Stimulated activated CD8-positive, alpha-beta memory T cell treated with anti-CD3 and anti-CD28 coated beads, Interleukin-12 subunit alpha, Interleukin-12 subunit beta, amount 100 ng/mL, for 4 hours (primary cell): ENCODE data around the gene SLC30A5.
"Not testable (repeated sequence)": the region's sequence is repeated elsewhere in the genome, so short reads cannot be mapped to it uniquely, and the experiment has no call there.

Source experiments
- DNase-seq: peaks from one replicate; pipeline ENCODE4 v3.0.0-alpha.2; 2020; ENCODE audit warnings: low read depth

SLC30A5 gene

DNA sequence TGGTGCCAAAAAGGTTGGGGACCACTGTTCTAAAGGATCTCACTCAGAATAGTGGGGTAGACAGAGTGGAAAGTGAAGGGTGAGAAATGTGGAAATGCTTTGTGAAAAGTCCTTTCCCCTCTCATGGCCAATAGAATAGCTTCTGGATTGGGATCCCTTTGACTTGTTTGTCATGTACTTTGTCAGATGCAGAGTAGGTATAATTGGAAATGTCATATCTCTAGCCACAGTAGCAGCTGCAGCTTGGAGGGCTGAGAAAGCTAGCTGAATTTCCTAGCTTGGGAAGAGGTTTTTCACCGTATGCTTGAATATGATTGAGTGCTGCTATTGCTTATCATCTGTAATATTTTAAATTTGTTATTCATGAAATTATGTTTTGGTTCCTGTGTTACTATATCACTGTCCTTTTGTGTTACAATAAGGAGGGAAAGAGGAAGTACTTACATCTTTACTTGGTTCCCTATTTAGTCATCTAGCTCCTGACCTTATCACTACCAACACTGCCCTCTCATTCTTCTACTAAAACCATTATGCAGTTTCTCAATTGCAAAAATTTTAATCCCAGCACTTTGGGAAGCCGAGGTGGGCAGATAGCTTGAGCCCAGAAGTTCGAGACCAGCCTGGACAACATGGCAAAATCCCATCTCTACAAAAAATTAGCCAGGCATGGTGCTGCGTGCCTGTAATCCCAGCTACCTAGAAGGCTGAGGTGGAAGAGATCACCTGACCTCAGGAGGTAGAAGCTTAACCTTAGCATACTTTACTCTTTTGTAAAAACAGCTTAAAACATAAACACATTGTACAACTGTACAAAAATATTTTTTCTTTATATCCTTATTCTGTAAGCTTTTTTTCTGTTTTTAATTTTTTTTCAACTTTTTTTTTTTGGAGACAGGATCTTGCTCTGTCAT is 12.4 kb downstream of the SLC30A5 start:
- DNase-seq = no peak

DNA sequence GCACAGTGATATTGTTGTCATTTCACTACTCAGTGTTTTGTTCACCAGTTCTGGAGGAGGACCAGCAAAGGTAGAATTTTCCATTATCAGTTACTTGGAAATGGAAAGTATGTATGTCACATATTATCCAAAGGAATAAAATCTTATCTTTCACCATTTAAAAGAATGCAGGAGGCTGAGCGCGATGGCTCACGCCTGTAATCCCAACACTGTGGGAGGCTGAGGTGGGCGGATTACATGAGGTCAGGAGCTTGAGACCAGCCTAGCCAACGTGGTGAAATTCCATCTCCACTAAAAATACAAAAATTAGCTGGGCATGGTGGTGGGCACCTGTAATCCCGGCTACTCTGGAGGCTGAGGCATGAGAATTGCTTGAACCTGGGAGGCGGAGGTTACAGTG is 14.6 kb downstream of the SLC30A5 start:
- not testable (repeated sequence) for DNase-seq

DNA sequence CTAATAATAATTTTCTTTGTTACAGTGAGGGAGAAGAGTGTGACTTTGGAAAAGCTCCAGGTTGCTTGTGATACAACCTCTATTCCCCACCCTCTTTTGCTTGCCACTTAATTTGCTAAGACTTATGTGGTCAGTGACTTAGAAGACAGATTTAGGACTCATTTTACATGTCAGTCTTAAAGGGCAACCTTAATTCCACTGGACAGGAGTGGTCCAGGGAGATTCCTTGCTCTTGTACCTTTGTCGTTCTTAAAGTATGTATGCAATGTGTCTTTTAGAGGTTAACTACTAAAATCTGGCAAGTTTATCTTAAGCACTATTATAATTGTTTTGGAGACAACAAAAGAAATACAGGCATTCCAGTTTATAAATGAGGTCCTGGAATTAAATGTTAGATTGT is 20.0 kb downstream of the SLC30A5 start:
- DNase-seq = no peak

DNA sequence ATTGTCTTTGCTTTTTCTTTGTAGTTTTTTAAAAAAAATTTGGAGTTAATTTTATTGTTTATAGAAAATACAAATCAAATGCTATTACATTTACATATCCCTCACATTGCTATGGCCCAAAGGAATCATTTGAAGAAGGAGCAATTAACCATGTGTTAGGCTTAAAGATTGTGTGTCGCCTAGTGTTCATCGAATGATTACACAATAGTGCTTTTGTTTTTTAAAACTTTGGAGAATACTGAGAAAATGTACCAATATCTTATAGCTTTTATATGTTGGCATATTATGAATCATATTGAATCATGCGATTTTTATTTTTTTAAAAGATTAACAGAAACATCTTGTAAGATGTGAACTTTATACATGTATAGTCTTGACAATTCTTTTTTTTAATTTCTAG is 21.7 kb downstream of the SLC30A5 start:
- no peak for DNase-seq

DNA sequence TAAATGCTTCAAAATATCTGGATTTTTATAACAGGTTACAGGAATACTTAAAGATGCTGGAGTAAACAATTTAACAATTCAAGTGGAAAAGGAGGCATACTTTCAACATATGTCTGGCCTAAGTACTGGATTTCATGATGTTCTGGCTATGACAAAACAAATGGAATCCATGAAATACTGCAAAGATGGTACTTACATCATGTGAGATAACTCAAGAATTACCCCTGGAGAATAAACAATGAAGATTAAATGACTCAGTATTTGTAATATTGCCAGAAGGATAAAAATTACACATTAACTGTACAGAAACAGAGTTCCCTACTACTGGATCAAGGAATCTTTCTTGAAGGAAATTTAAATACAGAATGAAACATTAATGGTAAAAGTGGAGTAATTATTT is 35.6 kb downstream of the SLC30A5 start:
- DNase-seq = no peak

DNA sequence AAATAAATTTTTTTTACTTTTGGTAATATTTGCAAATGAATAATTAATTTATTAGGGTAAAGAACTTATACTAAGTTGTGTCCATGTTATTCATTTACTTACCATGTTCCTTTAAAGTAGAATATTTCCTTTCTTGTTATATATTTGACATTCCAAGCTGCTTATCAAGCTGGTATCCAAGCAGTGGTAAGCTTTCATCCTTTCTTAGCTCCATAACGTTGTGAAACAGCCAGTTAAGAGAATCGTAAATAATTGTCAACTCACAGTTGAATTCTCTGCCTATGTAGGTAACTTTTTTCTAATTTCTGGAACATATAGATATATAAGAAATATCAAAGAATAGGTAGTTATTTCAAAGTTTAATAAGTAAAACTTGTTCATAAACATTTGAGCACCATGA is 36.4 kb downstream of the SLC30A5 start:
- no peak for DNase-seq

DNA sequence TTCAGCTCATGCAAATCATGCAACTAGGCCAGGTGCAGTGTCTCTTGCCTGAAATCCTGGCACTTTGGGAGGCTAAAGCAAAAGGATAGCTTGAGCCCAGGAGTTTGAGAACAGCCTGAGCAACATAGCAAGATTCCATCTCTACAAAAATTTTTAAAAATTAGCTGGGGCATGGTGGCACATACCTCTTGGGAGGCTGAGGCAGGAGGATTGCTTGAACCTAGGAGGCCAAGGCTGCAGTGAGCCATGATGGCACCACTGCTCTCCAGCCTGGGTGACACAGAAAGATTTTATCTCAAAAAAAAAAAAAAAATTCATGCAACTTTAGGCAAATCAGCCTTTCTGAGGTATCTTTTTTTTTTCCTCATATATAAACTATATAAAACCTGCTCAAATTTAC is 37.5 kb downstream of the SLC30A5 start:
- no peak for DNase-seq

DNA sequence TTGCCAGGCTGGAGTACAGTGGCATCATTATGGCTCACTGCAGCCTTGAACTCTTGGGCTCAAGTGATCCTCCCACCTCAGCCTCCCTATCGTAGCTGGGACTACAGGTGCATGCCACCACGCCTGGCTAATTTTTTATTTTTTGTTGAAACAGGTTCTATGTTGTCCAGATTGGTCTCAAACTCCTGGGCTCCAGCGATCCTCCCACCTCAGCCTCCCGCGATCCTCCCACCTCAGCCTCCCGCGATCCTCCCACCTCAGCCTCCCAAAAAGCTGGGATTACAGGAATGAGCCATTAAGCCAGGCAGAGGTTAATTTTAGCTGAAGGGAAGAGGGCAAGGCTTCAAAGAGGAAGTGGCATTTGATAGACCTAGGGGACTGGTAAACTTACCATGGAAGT is 40.3 kb downstream of the SLC30A5 start:
- DNase-seq = no peak

DNA sequence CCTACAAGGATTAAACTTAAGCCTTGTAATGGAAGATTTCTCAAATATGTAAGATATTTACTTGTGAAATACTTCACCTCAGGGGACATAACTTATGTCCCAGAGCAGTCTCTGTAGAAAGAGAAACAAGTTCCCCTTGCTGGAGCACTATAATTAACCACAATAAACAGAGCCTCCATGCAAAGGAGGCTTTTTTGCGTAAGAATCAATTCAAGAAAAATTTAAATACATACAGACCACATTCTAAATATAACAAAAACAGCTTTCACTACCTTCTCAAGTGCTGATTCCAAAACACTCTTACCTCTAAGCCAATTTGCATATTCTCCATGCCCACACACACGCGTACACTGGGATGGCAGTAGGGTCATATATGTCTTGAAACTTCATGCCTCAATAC is 42.5 kb downstream of the SLC30A5 start:
- DNase-seq = no peak

DNA sequence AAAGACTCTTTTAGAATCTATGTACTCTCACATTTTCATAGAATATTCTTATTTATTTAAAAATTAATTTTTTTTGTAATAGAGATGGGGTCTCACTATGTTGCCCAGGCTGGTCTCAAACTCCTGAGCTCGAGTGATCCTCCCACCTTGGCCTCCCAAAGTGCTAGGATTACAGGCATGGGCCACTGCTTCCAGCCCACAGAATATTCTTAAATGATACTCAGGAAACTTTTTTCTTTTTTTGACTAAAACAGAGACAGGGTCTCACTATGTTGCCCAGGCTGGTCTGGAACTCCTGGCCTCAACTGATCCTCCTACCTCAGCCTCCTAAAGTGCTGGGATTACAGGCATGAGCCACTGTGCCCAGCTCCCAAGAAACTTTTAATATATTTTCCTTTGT is 43.4 kb downstream of the SLC30A5 start:
- not testable (repeated sequence) for DNase-seq

DNA sequence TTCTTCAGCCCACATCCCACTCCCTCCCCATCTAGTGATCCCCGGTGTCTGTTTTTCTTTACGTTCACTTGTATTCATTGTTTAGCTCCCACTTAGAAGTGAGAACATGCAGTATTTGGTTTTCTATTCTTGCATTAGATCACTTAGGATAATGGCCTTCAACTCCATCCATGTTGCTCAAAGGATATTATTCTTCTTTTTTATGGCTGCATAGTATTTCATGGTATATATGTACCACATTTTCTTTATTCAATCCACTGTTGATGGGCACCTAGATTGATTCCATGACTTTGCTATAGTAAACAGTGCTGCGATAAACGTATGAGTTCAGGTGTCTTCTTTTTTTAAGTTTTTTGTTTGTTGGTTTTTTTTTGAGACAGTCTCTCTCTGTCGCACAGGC is 44.0 kb downstream of the SLC30A5 start:
- DNase-seq = no peak

DNA sequence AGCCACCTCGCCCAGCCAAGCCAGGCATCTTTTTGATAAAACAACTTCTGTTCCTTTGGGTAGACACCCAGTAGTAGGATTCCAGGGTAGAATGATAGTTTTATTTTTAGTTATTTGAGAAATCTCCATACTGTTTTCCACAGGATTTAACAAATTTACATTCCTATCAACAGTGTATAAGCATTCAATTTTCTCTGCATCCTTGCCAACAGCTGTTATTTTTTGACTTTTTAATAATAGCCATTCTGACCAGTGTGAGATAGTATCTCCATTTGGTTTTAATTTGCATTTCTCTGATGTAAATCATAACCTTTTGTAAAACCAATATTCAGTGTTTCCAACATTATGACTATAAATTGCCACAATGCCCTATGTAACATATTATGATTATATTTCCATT is 45.0 kb downstream of the SLC30A5 start:
- DNase-seq = no peak

DNA sequence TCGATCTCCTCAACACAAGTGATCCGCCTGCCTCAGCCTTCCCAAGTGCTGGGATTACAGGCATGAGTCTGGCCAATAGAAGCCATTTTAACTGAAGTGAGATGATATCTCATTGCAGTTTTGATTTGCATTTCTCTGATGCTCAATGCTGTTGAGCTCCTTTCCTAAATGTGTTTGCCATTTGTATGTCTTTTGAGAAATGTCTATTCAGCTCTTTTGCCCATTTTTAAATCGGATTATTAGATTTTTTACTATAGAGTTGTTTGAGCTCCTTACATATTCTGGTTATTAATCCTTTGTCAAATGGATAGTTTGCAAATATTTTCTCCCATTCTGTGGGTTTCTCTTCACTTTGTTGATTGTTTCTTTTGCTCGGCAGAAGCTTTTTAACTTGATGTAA is 46.4 kb downstream of the SLC30A5 start:
- DNase-seq = not testable (repeated sequence)

DNA sequence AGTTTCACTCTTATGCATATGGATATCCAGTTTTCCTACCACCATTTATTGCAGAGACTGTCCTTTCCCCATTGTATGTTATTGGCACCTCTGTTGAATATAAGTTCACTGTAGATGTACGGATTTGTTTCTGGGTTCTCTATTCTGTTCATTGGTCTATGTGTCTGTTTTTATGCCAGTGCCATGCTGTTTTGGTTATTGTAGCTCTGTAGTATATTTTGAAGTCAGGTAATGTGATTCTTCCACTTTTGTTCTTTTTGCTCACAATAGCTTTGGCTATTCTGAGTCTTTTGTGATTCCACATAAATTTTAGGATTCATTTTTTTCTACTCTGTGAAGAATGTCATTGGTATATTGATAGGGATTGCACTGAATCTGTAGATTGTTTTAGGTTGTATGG is 47.0 kb downstream of the SLC30A5 start:
- DNase-seq = no peak

DNA sequence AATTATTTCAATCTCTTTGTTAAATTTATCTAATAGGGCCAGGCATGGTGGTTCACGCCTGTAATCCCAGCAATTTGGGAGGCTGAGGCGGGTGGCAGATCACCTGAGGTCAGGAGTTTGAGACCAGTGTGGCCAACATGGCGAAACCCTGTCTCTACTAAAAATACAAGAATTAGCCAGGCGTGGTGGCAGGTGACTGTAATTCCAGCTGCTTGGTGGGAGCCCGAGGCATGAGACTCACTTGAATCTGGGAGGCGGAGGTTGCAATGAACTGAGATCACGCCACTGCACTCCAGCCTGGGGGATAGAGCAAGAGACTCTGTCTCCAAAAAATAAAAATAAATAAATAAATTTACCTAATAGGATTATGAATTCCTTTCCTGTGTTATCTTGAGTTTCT is 54.8 kb downstream of the SLC30A5 start:
- not testable (repeated sequence) for DNase-seq

DNA sequence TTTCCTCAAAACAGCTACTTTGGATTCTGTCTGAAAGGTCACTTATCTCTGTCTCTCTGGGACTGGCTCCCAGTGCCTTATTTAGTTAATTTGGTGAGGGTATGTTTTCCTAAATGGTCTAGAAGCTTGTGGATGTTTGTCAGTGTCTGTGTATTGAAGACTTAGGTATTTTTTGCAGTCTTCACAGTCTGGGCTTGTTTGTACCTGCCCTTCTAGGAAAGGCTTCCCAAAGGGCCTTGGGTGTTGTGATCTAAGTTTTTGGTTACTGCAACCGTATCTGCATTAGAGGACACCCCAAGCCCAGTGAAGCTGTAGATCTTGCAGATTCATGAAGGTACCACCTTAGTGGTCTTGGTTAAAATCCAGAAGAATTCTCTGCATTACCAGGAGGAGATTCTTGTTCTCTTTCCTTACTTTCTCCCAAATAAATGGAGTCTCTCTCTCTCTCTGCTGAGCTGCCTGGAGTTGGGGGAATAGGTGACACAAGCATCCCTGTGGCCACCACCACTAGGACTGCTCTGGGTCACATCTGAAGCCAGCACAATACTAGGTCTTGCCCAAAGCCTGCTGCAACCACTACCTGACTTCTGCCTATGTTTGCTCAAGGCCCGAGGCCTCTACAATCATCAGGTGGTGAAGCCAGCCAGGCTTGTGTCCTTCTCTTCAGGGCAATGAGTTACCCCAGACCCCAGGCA is 55.3 kb downstream of the SLC30A5 start:
- no peak for DNase-seq

DNA sequence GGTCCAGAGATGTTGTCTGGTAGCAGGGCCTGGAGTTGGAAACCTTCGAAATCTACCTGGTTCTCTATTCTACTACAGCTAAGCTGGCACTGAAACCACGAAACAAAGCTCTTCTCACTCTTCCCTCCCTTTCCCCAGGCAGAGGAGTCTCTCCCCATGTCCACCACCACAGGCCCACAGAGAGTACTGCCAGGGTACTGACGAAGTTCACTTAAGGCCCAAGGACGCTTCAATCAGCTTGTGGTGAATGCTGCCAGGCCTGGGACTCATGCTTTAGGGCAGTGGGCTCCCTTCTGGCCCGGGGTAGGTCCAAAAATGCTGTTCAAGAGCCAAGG is 55.8 kb downstream of the SLC30A5 start:
- no peak for DNase-seq

DNA sequence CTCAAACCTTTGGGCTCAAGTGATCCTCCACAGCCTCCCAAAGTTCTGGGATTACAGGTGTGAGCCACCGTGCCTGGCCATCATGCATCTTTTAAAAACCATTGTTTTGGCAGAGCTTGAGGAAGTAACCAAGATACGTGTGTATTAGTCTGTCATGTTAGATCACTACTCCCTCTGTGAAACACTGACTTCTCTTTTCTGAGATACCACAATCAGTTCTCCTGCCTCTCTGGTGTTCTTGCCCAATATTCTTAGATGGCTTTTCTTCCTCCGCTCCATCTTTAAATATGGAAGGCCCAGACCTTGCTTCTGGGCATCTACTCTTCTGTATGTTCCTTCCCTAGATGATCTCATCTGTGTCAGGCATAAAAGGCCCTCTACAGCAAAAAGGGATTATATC is 58.9 kb downstream of the SLC30A5 start:
- no peak for DNase-seq

DNA sequence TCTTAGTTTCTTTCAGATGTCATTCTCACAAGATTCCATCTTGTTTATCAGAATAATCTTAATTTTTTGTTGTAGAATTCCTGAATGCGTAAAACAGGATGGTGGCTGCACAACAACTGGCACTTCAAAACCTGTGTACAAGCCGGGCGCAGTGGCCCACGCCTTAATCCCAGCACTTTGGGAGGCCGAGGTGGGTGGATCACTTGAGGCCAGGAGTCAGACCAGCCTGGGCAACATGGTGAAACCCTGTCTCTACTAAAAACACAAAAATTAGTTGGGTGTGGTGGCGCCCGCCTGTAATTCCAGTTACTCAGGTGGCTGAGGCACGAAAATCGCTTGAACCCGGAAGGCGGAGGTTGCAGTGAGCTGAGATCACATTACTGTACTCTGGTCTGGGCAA is 62.6 kb downstream of the SLC30A5 start:
- DNase-seq = no peak

DNA sequence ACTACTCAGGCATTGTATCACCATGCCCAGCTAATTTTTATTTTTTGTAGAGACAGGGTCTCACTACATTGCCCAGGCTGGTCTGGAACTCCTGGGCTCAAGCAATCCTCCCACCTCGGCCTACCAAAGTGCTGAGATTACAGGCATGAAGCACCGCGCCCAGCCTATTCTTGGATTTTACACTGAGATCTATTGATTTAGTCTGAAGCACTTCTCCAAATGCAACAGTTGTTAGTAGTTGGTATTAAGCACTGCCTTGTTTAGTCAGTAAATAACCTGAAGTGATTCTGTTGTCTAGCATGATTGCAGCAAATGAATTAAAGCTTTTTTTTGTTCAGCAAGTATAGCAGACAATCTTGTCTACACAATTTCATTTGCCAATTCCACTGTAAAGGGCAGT is 64.2 kb downstream of the SLC30A5 start:
- no peak for DNase-seq

DNA sequence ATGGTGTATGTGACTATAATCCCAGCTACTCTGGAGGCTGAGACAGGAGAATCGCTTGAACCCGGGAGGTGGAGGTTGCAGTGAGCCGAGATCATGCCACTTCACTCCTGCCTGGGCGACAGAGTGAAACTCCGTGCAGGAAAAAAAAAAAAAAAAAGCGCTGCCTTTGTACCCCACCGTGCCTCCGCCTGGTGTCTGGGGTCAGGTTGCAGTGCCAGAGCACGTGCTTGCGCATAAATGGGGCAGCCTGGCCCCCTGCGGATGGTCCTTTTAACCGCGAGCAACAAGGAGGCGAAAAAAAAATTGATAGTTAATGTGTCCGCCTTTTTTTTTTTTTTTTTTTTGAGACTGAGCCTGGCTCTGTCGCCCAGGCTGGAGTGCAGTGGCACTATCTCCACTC is 66.8 kb downstream of the SLC30A5 start:
- no peak for DNase-seq

DNA sequence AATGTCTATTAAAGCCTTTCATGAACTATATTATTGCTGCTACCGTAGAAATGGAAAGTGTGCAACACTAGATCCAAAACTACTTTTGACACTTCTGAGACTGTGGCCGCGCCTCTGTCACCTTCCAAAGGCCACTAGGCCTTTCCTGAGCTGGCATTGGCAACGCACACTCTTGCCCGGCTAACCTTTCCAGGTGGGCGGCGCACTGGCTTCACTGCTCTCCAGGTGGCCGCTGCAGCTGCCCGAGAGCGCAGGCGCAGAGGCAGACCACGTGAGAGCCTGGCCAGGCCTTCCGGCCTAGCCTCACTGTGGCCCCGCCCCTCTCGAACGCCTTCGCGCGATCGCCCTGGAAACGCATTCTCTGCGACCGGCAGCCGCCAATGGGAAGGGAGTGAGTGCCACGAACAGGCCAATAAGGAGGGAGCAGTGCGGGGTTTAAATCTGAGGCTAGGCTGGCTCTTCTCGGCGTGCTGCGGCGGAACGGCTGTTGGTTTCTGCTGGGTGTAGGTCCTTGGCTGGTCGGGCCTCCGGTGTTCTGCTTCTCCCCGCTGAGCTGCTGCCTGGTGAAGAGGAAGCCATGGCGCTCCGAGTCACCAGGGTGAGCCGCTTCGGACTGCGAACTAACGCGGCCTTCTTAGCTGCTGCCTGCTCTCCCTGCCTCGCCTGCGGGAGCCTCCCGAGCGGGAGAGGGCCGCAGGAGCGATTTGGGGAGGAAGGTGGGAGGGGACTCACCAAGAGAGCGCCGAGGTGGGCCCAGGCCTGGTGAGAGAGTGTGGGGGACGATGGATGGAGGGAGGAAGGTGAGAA is 73.1 kb downstream of the SLC30A5 start, which contains the start of gene CCNB1:
Gene CCNB1 (plus strand): TSS at position 465 of the 807 bp plus-strand sequence. CDS start 113 bp downstream, at position 578.
- peak; percentile 96 for DNase-seq

DNA sequence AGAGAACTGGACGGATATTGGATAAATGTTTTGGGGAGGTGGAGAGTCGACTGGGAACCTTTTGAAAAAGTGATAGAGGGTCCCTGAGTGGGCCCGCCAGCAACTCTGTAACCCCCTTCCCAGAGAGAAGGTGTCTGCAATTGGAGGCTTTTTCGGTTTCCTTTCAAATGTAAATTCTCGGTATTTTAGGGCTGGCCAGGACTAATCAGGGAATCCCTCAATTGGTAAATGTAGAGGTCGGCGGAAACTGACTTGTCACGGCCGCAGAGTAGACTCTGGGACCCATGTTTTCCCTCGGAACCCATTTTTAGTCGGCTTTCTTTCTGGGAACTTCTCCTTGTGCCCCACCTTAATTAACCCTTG is 73.7 kb downstream of the SLC30A5 start:
- no peak for DNase-seq
